RWPE1 (cell line): ENCODE data around the gene POLA1.

Experiments
- CTCF ChIA-PET: fragments of 350-600 bp; sonication (Branson Sonifier 250); formaldehyde crosslinking; extraction: SDS; loops from one replicate; lab custom pipeline; 2021; lab: Yijun Ruan, JAX
- POLR2A ChIA-PET: fragments of 400-600 bp; formaldehyde crosslinking; extraction: SDS; loops from one replicate; lab custom pipeline; 2020; ENCODE audit warnings: antibody characterized with exemption; ENCODE audit not compliant: low non-redundant PET; lab: Yijun Ruan, JAX
- DNase-seq: peaks from one replicate; pipeline ENCODE4 v3.0.0; 2012; ENCODE audit warnings: low spot score
- H3K27ac ChIP-seq: fragments of 450-650 bp; 2 replicates; pipeline ENCODE4 v1.5.1; 2017
- TF ChIP-seq, protein P1 (sequence below): fragments of 450-650 bp; conservative IDR thresholded peaks from 2 replicates; pipeline ENCODE4 v1.5.1; 2017; ENCODE audit warnings: low read depth, mild to moderate bottlenecking

The POLA1 gene

GRCh38 chrX:24899391-24899790 lies 205.7 kb downstream of the POLA1 start:
- ChIA-PET CTCF (no interaction called here), POLR2A (no interaction called here)
- TF ChIP-seq, protein P1, sequence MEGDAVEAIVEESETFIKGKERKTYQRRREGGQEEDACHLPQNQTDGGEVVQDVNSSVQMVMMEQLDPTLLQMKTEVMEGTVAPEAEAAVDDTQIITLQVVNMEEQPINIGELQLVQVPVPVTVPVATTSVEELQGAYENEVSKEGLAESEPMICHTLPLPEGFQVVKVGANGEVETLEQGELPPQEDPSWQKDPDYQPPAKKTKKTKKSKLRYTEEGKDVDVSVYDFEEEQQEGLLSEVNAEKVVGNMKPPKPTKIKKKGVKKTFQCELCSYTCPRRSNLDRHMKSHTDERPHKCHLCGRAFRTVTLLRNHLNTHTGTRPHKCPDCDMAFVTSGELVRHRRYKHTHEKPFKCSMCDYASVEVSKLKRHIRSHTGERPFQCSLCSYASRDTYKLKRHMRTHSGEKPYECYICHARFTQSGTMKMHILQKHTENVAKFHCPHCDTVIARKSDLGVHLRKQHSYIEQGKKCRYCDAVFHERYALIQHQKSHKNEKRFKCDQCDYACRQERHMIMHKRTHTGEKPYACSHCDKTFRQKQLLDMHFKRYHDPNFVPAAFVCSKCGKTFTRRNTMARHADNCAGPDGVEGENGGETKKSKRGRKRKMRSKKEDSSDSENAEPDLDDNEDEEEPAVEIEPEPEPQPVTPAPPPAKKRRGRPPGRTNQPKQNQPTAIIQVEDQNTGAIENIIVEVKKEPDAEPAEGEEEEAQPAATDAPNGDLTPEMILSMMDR: no peak
- H3K27ac ChIP-seq: no peak overlapping the region
- DNase-seq: no peak

GRCh38 chrX:24900234-24900633 lies 206.5 kb downstream of the POLA1 start:
- POLR2A ChIA-PET: no interaction called here
- CTCF ChIA-PET: no interaction called here
- TF ChIP-seq, protein P1: no peak
- no peak overlapping the region for H3K27ac ChIP-seq
- no peak for DNase-seq

DNA sequence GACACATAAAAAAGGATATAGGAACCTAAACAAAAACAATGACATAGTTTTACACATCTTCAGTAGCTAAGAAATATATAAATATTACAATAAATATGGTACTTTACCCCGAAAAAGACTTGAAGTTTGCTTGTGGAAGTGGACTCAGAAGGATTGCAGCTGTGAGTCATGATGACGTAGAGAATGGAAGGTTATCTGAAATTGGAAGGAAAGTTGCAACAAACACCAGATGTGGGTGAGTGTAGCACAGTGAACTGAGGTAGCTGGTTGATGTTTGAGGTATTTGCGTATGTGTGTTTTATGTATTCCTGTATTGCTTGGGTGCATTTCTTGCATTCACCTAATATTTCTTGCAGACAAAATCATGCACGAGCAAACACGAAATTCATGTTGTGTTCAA lies 209.1 kb downstream of the POLA1 start:
- no peak for DNase-seq
- H3K27ac ChIP-seq: no peak overlapping the region
- ChIA-PET CTCF (no interaction called here), POLR2A (no interaction called here)
- TF ChIP-seq, protein P1: no peak

DNA sequence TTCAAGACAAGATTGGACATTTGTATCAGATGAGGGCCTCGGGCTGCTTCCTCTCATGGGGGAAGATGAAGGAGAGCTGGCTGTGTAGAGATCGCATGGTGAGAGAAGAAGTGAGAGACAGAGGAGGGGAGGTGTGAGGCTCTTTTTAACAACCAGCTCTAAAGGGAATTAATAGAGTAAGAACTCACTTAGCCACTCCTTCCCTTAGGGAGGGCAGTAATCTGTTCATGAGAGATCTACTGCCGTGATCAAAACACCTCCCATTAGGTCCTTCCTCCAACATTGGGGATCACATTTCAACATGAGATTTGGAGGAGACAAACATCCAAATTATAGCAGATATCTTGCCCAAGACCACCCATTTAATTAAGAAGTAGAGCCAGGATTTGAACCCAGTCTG lies 225.0 kb downstream of the POLA1 start:
- TF ChIP-seq, protein P1: no peak
- POLR2A ChIA-PET: no interaction called here
- no peak overlapping the region for H3K27ac ChIP-seq
- CTCF ChIA-PET: no interaction called here
- no peak for DNase-seq

GRCh38 chrX:24920769-24921168 lies 227.1 kb downstream of the POLA1 start:
- CTCF ChIA-PET: no interaction called here
- POLR2A ChIA-PET: no interaction called here
- no peak for DNase-seq
- TF ChIP-seq, protein P1: no peak
- no peak overlapping the region for H3K27ac ChIP-seq

- CTCF ChIA-PET: no interaction called here
- POLR2A ChIA-PET: no interaction called here
- TF ChIP-seq, protein P1: no peak
- DNase-seq: no peak
- H3K27ac ChIP-seq: no peak overlapping the region
Observed at GRCh38 chrX:24925430-24925829, 231.7 kb downstream of the POLA1 start.

DNA sequence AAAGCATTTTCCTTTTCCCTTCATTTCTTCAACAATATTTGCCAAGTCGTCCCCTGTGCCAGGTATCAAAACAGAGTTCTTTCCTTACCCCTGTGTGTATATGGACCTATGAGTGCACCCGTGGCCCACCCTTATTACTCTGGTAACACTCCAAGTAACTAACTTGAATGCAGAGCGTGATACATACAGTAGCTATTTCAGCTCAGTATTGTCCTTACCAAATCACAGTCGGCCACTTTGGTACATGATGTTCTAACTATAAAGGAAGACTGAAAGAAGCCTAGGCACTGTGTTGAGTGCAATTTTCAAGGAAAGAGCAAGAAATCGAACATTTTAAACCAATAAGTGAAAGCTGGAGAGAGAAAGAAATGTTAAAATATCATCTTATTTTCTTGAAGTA lies 233.7 kb downstream of the POLA1 start:
- no peak overlapping the region for H3K27ac ChIP-seq
- ChIA-PET CTCF (no interaction called here), POLR2A (no interaction called here)
- TF ChIP-seq, protein P1: no peak
- no peak for DNase-seq
